Uterus (tissue), 2 donors: Measurements from ENCODE around the gene LRRC3C.

Experiments used
- POLR2A ChIP-seq, 2 donors: fragments of 450-650 bp; IDR thresholded peaks; one replicate each; pipeline ENCODE4 v1.6.1; 2016; ENCODE audit warnings: antibody characterized with exemption in 2 of 2, mild to moderate bottlenecking in 1 of 2, moderate library complexity in 1 of 2
- TF ChIP-seq, protein P1 (sequence below), 4 experiments: fragments of 200-600 bp in 2 of 4; fragments of 450-650 bp in 2 of 4; sonication (generic) in 2 of 4; IDR thresholded peaks; one replicate each; pipeline ENCODE4 v1.5.1; 2016 to 2019; ENCODE audit warnings: antibody characterized with exemption in 4 of 4, mild to moderate bottlenecking in 2 of 4, moderate library complexity in 1 of 4

DNA sequence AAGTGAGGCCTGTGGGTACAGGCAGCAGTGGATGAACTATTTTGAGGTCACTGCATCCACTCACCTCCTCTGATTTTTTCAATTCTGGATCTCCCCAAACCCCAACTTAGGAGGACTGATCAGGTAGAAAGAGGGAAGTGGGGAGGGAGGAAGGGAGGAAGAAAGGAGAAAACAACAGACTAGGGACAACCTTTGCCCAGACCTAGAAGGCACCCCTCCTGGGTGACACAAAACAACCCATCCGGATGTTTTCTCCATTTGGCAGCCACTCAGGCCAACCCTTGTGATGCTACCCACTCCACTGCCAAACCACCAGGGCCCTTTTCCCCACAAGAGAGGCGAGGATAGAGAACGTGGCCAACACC is 2.9 kb upstream of the LRRC3C start:
- TF ChIP-seq, protein P1, sequence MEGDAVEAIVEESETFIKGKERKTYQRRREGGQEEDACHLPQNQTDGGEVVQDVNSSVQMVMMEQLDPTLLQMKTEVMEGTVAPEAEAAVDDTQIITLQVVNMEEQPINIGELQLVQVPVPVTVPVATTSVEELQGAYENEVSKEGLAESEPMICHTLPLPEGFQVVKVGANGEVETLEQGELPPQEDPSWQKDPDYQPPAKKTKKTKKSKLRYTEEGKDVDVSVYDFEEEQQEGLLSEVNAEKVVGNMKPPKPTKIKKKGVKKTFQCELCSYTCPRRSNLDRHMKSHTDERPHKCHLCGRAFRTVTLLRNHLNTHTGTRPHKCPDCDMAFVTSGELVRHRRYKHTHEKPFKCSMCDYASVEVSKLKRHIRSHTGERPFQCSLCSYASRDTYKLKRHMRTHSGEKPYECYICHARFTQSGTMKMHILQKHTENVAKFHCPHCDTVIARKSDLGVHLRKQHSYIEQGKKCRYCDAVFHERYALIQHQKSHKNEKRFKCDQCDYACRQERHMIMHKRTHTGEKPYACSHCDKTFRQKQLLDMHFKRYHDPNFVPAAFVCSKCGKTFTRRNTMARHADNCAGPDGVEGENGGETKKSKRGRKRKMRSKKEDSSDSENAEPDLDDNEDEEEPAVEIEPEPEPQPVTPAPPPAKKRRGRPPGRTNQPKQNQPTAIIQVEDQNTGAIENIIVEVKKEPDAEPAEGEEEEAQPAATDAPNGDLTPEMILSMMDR (IDR thresholded peaks at IDR 0.05) = no peak
- no peak for TF ChIP-seq POLR2A (IDR thresholded peaks at IDR 0.05)
